CD14-positive monocyte (primary cell): Measurements from ENCODE around the gene IQGAP2. TPM values are rescaled to one million over a fixed set of nuclear protein-coding genes. Genes with fewer than 3 reads are reported as not detected.

Experiments used
- DNase-seq, 3 donors: peaks; one replicate each; pipeline ENCODE4 v3.0.0-alpha.2; 2011 to 2022
- H2AFZ ChIP-seq: 2 replicates; pipeline ENCODE4 v1.6.0; 2012; ENCODE audit warnings: mild to moderate bottlenecking, low read depth, low read length, inconsistent platforms; ENCODE audit not compliant: insufficient read depth, poor library complexity, severe bottlenecking
- H3K27ac ChIP-seq, 2 donors: 1 replicate in 1 of 2; 2 replicates in 1 of 2; pipeline ENCODE4 v1.5.1; 2012 to 2013; ENCODE audit warnings: low read length in 2 of 2, control low read depth in 1 of 2, inconsistent platforms in 1 of 2, low read depth in 1 of 2, mild to moderate bottlenecking in 1 of 2
- H3K27me3 ChIP-seq, 2 donors: one replicate each; pipeline versions ENCODE4 v1.6.0 to v1.6.1; 2011 to 2013; ENCODE audit warnings: low read length in 2 of 2; ENCODE audit not compliant: control insufficient read depth in 2 of 2, insufficient read depth in 2 of 2
- H3K36me3 ChIP-seq, 2 donors: replicated peaks in 1 of 2; 1 replicate in 1 of 2; 2 replicates in 1 of 2; pipeline versions ENCODE4 v1.5.1 to v1.6.1; 2012 to 2013; ENCODE audit warnings: low read length in 2 of 2, control low read depth in 1 of 2, inconsistent platforms in 1 of 2, mild to moderate bottlenecking in 1 of 2; ENCODE audit not compliant: insufficient read depth in 2 of 2, control insufficient read depth in 1 of 2
- H3K4me1 ChIP-seq, 2 donors: 1 replicate in 1 of 2; 2 replicates in 1 of 2; pipeline versions ENCODE4 v1.5.1 to v1.6.1; 2012 to 2013; ENCODE audit warnings: low read length in 2 of 2, control low read depth in 1 of 2, inconsistent platforms in 1 of 2, mild to moderate bottlenecking in 1 of 2, moderate library complexity in 1 of 2; ENCODE audit not compliant: insufficient read depth in 2 of 2, control insufficient read depth in 1 of 2
- H3K4me2 ChIP-seq: replicated peaks from 2 replicates; pipeline ENCODE3; 2012; ENCODE audit warnings: low read length, moderate library complexity, mild to moderate bottlenecking; ENCODE audit not compliant: poor library complexity, severe bottlenecking; ENCODE audit errors: extremely low read depth
- H3K4me3 ChIP-seq, 3 experiments: fragments of 200-600 bp in 1 of 3; sonication (generic) in 1 of 3; replicated peaks in 1 of 3; 1 replicate in 2 of 3; 2 replicates in 1 of 3; pipeline ENCODE4 v1.5.1; 2011 to 2013; ENCODE audit warnings: low read length in 3 of 3, mild to moderate bottlenecking in 3 of 3, control low read depth in 2 of 3, low read depth in 2 of 3, inconsistent platforms in 1 of 3, moderate library complexity in 1 of 3
- H3K79me2 ChIP-seq: 2 replicates; pipeline ENCODE4 v1.6.0; 2012; ENCODE audit warnings: mild to moderate bottlenecking, control low read depth, inconsistent platforms, low read length, moderate library complexity; ENCODE audit not compliant: insufficient read depth
- H3K9ac ChIP-seq: 2 replicates; pipeline ENCODE4 v1.6.0; 2017; ENCODE audit warnings: low read length, mild to moderate bottlenecking; ENCODE audit not compliant: insufficient read depth, poor library complexity, severe bottlenecking
- H3K9me3 ChIP-seq, 2 donors: replicated peaks in 1 of 2; 1 replicate in 1 of 2; 2 replicates in 1 of 2; pipeline versions ENCODE4 v1.5.1 to v1.6.1; 2012 to 2013; ENCODE audit warnings: low read length in 2 of 2, control low read depth in 1 of 2; ENCODE audit not compliant: control insufficient read depth in 1 of 2, insufficient read depth in 1 of 2
- H4K20me1 ChIP-seq: 2 replicates; pipeline ENCODE4 v1.6.0; 2012; ENCODE audit warnings: mild to moderate bottlenecking, low read length, control low read depth, moderate library complexity; ENCODE audit not compliant: insufficient read depth
- H3K27ac Mint-ChIP-seq, 7 donors: one replicate each; pipeline ENCODE4 v1.8.0; 2020; ENCODE audit warnings: mild to moderate bottlenecking in 7 of 7, mixed read lengths in 7 of 7, moderate library complexity in 6 of 7, inconsistent platforms in 2 of 7
- H3K27me3 Mint-ChIP-seq, 3 donors: one replicate each; pipeline ENCODE4 v1.8.0; 2021 to 2022; ENCODE audit warnings: low read depth in 3 of 3, mild to moderate bottlenecking in 3 of 3, mixed read lengths in 3 of 3, moderate library complexity in 3 of 3, inconsistent platforms in 1 of 3
- H3K36me3 Mint-ChIP-seq, 2 donors: one replicate each; pipeline ENCODE4 v1.8.0; 2020; ENCODE audit warnings: mixed read lengths in 2 of 2, inconsistent platforms in 1 of 2, mild to moderate bottlenecking in 1 of 2
- H3K4me1 Mint-ChIP-seq: one replicate; pipeline ENCODE4 v1.8.0; 2020; ENCODE audit warnings: mild to moderate bottlenecking, mixed read lengths
- H3K4me3 Mint-ChIP-seq, 2 donors: one replicate each; pipeline ENCODE4 v1.8.0; 2020; ENCODE audit warnings: mild to moderate bottlenecking in 2 of 2, mixed read lengths in 2 of 2, moderate library complexity in 1 of 2
- H3K9me3 Mint-ChIP-seq, 7 donors: one replicate each; pipeline ENCODE4 v1.8.0; 2020 to 2022; ENCODE audit warnings: mixed read lengths in 7 of 7, mild to moderate bottlenecking in 6 of 7, moderate library complexity in 6 of 7, inconsistent platforms in 2 of 7
- WGBS: methylation state at CpG from one replicate; pipeline ENCODE4 v1.1.5; 2013; ENCODE audit warnings: missing lambda C conversion rate; ENCODE audit not compliant: insufficient coverage; 5-methylcytosine and 5-hydroxymethylcytosine counted together
- intact Hi-C, 2 donors: fragments of 100-400 bp; cut with micrococcal nuclease; formaldehyde crosslinking; loops; one replicate each; pipeline versions ENCODE4 v1.15.0 to v1.15.1; 2023
- polyA plus RNA-seq, 3 donors: library from polyadenylated mRNA; depleted of rRNA in 1 of 3; unstranded in 2 of 3; stranded (reverse) in 1 of 3; fragments of 300-500 nt in 2 of 3; fragments of >200 nt in 1 of 3; fragmentation: Illumina TruSeq in 2 of 3; gene quantifications; 1 replicate in 2 of 3; 2 replicates in 1 of 3; pipeline ENCODE4 v1.2.3, GENCODE V29; 2012 to 2021
- TF ChIP-seq, protein P1 (sequence below): fragments of 200-600 bp; IDR thresholded peaks from one replicate; pipeline ENCODE4 v1.8.0; 2022; ENCODE audit warnings: antibody characterized with exemption, mild to moderate bottlenecking

The IQGAP2 gene
- polyA plus RNA-seq, 3 donors = 21.4 to 50.9 (median 35.4) TPM

DNA sequence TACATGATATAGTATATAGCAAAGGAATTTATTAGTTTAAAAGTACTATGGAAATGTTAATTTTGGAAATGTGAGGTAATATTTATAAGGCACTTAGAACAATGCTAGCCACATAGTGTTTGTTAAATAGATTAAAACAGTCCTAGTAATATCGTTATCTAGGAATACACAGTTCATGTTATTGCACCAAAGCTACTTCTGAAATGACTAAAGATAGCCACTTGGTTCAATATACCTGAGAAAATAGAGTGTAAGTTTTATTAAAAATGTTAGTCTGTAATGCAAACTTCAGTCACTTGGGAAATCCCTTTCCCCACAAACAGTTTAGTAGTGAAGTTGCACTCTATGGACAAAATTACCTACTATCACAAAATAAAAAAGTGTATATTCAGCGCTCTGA is 297.5 kb downstream of the IQGAP2 start:
- H3K9me3 ChIP-seq = no peaks in the 10 kb centered on the region
- Mint-ChIP-seq H3K27ac (no peak overlapping the region), H3K4me1 (peaks cover 8% of the 10 kb centered on the region), H3K36me3 (peaks cover 55 to 69% of the 10 kb centered on the region in 2 donors), H3K9me3 (no peaks in the 10 kb centered on the region), H3K27me3 (no peaks in the 10 kb centered on the region), H3K4me3 (no peak overlapping the region)
- intact Hi-C loops = no loop called here
- WGBS = no CpG with 5 or more reads among the region's 2 CpGs
- no peak overlapping the region for H2AFZ ChIP-seq
- peaks cover 6% of the 10 kb centered on the region for H4K20me1 ChIP-seq
- no peak overlapping the region for H3K27ac ChIP-seq
- H3K4me3 ChIP-seq = no peak overlapping the region
- no peaks in the 10 kb centered on the region for H3K27me3 ChIP-seq
- no peak overlapping the region for H3K9ac ChIP-seq
- H3K4me2 ChIP-seq = no peak overlapping the region
- DNase-seq = no peak
- peaks cover 3 to 6% of the 10 kb centered on the region in 2 donors for H3K4me1 ChIP-seq
- TF ChIP-seq, protein P1, sequence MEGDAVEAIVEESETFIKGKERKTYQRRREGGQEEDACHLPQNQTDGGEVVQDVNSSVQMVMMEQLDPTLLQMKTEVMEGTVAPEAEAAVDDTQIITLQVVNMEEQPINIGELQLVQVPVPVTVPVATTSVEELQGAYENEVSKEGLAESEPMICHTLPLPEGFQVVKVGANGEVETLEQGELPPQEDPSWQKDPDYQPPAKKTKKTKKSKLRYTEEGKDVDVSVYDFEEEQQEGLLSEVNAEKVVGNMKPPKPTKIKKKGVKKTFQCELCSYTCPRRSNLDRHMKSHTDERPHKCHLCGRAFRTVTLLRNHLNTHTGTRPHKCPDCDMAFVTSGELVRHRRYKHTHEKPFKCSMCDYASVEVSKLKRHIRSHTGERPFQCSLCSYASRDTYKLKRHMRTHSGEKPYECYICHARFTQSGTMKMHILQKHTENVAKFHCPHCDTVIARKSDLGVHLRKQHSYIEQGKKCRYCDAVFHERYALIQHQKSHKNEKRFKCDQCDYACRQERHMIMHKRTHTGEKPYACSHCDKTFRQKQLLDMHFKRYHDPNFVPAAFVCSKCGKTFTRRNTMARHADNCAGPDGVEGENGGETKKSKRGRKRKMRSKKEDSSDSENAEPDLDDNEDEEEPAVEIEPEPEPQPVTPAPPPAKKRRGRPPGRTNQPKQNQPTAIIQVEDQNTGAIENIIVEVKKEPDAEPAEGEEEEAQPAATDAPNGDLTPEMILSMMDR = no peak
- peaks cover 78 to 93% of the 10 kb centered on the region in 2 donors for H3K36me3 ChIP-seq
- H3K79me2 ChIP-seq = no peaks in the 10 kb centered on the region

DNA sequence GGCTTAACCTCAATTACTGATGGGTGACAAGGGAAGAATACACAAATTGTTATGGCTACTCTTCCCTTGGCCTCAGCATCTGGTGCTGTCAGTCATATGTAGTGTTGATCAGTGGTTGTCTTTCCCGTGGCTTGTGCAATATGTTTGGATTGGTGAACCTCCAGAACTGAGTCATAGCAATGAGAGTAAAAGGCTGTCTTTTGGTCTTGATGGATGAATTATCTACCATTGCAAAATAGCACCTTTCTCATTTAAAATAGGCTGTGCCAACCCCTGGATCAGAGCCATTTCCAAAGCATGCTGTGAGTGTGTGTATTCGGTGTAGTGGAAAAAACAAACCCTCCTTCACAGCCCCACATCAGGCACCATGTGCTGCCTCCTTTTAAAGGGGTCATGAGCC is 298.2 kb downstream of the IQGAP2 start:
- H3K4me3 Mint-ChIP-seq = no peak overlapping the region
- no peaks in the 10 kb centered on the region for H3K79me2 ChIP-seq
- DNase-seq = no peak
- no peaks in the 10 kb centered on the region for H3K9me3 Mint-ChIP-seq
- TF ChIP-seq, protein P1 = no peak
- no peak overlapping the region for H3K4me3 ChIP-seq
- H3K9ac ChIP-seq = no peak overlapping the region
- H4K20me1 ChIP-seq = peaks cover 10% of the 10 kb centered on the region
- peaks cover 9% of the 10 kb centered on the region for H3K4me1 Mint-ChIP-seq
- peaks cover 5 to 10% of the 10 kb centered on the region in 2 donors for H3K4me1 ChIP-seq
- H2AFZ ChIP-seq = no peak overlapping the region
- peaks cover 51 to 64% of the 10 kb centered on the region in 2 donors for H3K36me3 Mint-ChIP-seq
- H3K27ac ChIP-seq = no peak overlapping the region
- WGBS = no CpG with 5 or more reads among the region's 2 CpGs
- intact Hi-C loops = no loop called here
- no peak overlapping the region for H3K4me2 ChIP-seq
- H3K27me3 ChIP-seq = no peaks in the 10 kb centered on the region
- no peaks in the 10 kb centered on the region for H3K27me3 Mint-ChIP-seq
- no peak overlapping the region for H3K27ac Mint-ChIP-seq
- peaks cover 71 to 91% of the 10 kb centered on the region in 2 donors for H3K36me3 ChIP-seq
- H3K9me3 ChIP-seq = no peaks in the 10 kb centered on the region
